ENCODE measurements around the gene CBR1. TPM values are rescaled to one million over a fixed set of nuclear protein-coding genes. Genes with fewer than 3 reads are reported as not detected.

Gene CBR1
- total and polyA plus RNA-seq, 2 of the 13 experiments (the other 11 are each of a cell fraction or from before 2014, with no cell fraction given), result 33.7 to 38.7 TPM

DNA sequence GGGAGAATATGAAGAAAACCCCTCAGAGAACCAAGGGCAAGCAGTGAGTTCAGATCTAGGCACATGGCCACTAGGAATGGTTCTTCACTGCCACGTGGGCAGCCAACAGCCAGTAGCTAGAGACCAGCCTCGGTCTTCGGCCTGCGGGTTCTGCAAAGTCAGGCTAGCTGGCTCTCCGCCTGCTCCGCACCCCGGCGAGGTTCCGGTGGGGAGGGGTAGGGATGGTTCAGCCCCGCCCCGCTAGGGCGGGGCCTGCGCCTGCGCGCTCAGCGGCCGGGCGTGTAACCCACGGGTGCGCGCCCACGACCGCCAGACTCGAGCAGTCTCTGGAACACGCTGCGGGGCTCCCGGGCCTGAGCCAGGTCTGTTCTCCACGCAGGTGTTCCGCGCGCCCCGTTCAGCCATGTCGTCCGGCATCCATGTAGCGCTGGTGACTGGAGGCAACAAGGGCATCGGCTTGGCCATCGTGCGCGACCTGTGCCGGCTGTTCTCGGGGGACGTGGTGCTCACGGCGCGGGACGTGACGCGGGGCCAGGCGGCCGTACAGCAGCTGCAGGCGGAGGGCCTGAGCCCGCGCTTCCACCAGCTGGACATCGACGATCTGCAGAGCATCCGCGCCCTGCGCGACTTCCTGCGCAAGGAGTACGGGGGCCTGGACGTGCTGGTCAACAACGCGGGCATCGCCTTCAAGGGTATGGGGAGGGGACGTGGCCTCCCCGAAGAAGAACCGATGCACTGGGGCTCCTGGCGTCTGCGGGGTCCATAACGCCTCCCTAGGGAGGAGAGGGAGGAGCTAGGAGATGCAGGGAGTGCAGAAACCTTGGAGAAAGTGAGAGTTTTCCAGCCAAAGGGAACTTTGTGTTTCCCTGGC, at the start of gene CBR1 (continued):
- TF ChIP-seq ZNF12 (CRISPR knock-in tag; IDR thresholded peaks at IDR 0.05) (no peak), ZNF280D (CRISPR knock-in tag; IDR thresholded peaks at IDR 0.05) (no peak), SRY (CRISPR knock-in tag; IDR thresholded peaks at IDR 0.05) (no peak), PCBP2 (optimal IDR thresholded peaks at IDR 0.05; ENCODE audit: low read depth, low read length, poor library complexity, severe bottlenecking) (no peak), YEATS4 (CRISPR knock-in tag; IDR thresholded peaks at IDR 0.05; ENCODE audit: borderline replicate concordance) (peak; percentile 48; the same call in 1 of the 2 replicates), ZNF331 (CRISPR knock-in tag; IDR thresholded peaks at IDR 0.05) (peak; percentile 27), ZNF224 (CRISPR knock-in tag; IDR thresholded peaks at IDR 0.05) (peak; percentile 41; the same call in 1 of the 2 replicates), HOXA5 (CRISPR knock-in tag; IDR thresholded peaks at IDR 0.05) (0 out of 2 replicates have a peak, but pooled peaks have one; percentile 64), ZNF850 (CRISPR knock-in tag; conservative IDR thresholded peaks at IDR 0.05) (peak; percentile 40; the same call in 1 of the 2 replicates), ZNF276 (CRISPR knock-in tag; IDR thresholded peaks at IDR 0.05; ENCODE audit: low read depth) (no peak), KAT8 (CRISPR knock-in tag; IDR thresholded peaks at IDR 0.05) (peak; percentile 41; the same call in 1 of the 2 replicates), BORCS8-MEF2B (CRISPR knock-in tag; IDR thresholded peaks at IDR 0.05) (peak; percentile 57), HDAC1 (CRISPR knock-in tag; IDR thresholded peaks at IDR 0.05) (peak; percentile 60; the same call in 1 of the 2 replicates)
- TF ChIP-seq, protein P1, sequence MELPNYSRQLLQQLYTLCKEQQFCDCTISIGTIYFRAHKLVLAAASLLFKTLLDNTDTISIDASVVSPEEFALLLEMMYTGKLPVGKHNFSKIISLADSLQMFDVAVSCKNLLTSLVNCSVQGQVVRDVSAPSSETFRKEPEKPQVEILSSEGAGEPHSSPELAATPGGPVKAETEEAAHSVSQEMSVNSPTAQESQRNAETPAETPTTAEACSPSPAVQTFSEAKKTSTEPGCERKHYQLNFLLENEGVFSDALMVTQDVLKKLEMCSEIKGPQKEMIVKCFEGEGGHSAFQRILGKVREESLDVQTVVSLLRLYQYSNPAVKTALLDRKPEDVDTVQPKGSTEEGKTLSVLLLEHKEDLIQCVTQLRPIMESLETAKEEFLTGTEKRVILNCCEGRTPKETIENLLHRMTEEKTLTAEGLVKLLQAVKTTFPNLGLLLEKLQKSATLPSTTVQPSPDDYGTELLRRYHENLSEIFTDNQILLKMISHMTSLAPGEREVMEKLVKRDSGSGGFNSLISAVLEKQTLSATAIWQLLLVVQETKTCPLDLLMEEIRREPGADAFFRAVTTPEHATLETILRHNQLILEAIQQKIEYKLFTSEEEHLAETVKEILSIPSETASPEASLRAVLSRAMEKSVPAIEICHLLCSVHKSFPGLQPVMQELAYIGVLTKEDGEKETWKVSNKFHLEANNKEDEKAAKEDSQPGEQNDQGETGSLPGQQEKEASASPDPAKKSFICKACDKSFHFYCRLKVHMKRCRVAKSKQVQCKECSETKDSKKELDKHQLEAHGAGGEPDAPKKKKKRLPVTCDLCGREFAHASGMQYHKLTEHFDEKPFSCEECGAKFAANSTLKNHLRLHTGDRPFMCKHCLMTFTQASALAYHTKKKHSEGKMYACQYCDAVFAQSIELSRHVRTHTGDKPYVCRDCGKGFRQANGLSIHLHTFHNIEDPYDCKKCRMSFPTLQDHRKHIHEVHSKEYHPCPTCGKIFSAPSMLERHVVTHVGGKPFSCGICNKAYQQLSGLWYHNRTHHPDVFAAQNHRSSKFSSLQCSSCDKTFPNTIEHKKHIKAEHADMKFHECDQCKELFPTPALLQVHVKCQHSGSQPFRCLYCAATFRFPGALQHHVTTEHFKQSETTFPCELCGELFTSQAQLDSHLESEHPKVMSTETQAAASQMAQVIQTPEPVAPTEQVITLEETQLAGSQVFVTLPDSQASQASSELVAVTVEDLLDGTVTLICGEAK (IDR thresholded peaks at IDR 0.05), result no peak
- TF ChIP-seq, protein P1 (CRISPR knock-in tag; IDR thresholded peaks at IDR 0.05), result peak; percentile 72
